ENCODE data around the gene OR4K14. TPM values are rescaled to one million over a fixed set of nuclear protein-coding genes. Genes with fewer than 3 reads are reported as not detected.
"Not testable (repeated sequence)": the region's sequence is repeated elsewhere in the genome, so short reads cannot be mapped to it uniquely, and the experiment has no call there.

OR4K14 gene
- total and polyA plus RNA-seq, 2 experiments from 2014 or later, result not detected

DNA sequence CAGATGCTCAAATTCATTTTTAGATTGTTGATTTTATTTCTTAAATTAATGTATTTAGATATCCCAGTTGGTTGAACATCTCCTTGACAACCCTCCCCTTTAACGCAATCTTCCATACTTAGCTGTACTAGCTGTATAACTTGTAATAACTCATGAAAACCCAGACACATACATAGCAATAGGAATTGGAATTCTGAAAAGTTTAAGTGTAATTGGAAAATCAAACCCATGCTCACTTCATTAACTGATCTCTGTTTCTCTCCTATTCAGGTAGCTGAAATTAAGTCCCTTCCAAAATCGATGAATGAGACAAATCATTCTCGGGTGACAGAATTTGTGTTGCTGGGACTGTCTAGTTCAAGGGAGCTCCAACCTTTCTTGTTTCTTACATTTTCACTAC lies 43.8 kb downstream of the OR4K14 start, which contains the start of gene OR4K15:
Gene OR4K15, plus strand, starts transcription at position 301 of the 400 bp plus-strand sequence. Its CDS starts 0 bp downstream, at position 301.
- Mint-ChIP-seq H3K4me3 (no peak within 1 kb of the TSS), H3K9me3 (peaks cover 74% of the 10 kb centered on the region), H3K36me3 (ENCODE audit: low read depth) (peaks cover 20% of the 10 kb centered on the region), H3K4me1 (no peaks in the 10 kb centered on the region), H3K27ac (no peak within 1 kb of the TSS), H3K27me3 (ENCODE audit: insufficient read depth, low read depth, poor library complexity) (peaks cover 4% of the 10 kb centered on the region)
- Histone ChIP-seq H3K27ac (ENCODE audit: low read depth) (no peak within 1 kb of the TSS), H3K4me2 (no peak within 1 kb of the TSS), H3K27me3 (ENCODE audit: insufficient read depth) (no peaks in the 10 kb centered on the region; the same call in 1 of the 2 replicates), H4K20me1 (replicated peaks; ENCODE audit: insufficient read depth) (no peaks in the 10 kb centered on the region), H3K4me1 (ENCODE audit: insufficient read depth) (no peaks in the 10 kb centered on the region), H3K9me2 (ENCODE audit: insufficient read depth) (no peaks in the 10 kb centered on the region), H3K36me3 (ENCODE audit: insufficient read depth) (no peaks in the 10 kb centered on the region), H3K4me3 (no peak within 1 kb of the TSS), H3K79me2 (replicated peaks; ENCODE audit: insufficient read depth) (no peaks in the 10 kb centered on the region), H2AFZ (no peak within 1 kb of the TSS), H3F3A (replicated peaks; ENCODE audit: low read depth) (no peaks in the 10 kb centered on the region)
- TF ChIP-seq POLR2AphosphoS5 (IDR thresholded peaks at IDR 0.05; ENCODE audit: low read depth) (no peak), ZNF331 (CRISPR knock-in tag; IDR thresholded peaks at IDR 0.05; ENCODE audit: low read depth) (no peak)
- TF ChIP-seq, protein P1, sequence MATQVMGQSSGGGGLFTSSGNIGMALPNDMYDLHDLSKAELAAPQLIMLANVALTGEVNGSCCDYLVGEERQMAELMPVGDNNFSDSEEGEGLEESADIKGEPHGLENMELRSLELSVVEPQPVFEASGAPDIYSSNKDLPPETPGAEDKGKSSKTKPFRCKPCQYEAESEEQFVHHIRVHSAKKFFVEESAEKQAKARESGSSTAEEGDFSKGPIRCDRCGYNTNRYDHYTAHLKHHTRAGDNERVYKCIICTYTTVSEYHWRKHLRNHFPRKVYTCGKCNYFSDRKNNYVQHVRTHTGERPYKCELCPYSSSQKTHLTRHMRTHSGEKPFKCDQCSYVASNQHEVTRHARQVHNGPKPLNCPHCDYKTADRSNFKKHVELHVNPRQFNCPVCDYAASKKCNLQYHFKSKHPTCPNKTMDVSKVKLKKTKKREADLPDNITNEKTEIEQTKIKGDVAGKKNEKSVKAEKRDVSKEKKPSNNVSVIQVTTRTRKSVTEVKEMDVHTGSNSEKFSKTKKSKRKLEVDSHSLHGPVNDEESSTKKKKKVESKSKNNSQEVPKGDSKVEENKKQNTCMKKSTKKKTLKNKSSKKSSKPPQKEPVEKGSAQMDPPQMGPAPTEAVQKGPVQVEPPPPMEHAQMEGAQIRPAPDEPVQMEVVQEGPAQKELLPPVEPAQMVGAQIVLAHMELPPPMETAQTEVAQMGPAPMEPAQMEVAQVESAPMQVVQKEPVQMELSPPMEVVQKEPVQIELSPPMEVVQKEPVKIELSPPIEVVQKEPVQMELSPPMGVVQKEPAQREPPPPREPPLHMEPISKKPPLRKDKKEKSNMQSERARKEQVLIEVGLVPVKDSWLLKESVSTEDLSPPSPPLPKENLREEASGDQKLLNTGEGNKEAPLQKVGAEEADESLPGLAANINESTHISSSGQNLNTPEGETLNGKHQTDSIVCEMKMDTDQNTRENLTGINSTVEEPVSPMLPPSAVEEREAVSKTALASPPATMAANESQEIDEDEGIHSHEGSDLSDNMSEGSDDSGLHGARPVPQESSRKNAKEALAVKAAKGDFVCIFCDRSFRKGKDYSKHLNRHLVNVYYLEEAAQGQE (IDR thresholded peaks at IDR 0.05; ENCODE audit: unreplicated experiment), result no peak
- ATAC-seq, result no peak
- no peak for DNase-seq (ENCODE audit: low spot score)

DNA sequence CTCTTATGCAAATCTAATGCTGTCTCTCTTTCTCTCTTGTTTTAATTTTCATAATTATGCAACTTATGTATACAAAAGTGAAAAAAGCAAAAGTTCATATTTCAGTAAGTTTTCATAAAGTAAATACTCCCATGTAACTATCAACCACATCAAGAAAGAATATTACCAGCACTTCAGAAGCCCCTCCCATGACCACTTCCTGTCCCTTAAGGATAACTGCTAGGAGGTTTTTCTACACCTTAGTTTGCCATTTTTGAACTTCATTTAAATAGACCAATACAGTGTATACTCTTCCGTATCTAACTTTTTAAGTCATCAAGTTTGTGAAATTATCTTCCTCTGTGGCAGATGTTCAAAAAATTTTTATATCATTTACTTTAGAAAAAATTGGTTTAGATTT lies 44.3 kb downstream of the OR4K14 start:
- H3K9me2 ChIP-seq (ENCODE audit: insufficient read depth), result no peaks in the 10 kb centered on the region
- H3K79me2 ChIP-seq (replicated peaks; ENCODE audit: insufficient read depth), result no peaks in the 10 kb centered on the region
- no peak for ATAC-seq
- Mint-ChIP-seq H3K4me1 (no peaks in the 10 kb centered on the region), H3K4me3 (no peak overlapping the region), H3K27me3 (ENCODE audit: insufficient read depth, low read depth, poor library complexity) (peaks cover 4% of the 10 kb centered on the region), H3K36me3 (ENCODE audit: low read depth) (peaks cover 20% of the 10 kb centered on the region), H3K27ac (no peak overlapping the region), H3K9me3 (peaks cover 72% of the 10 kb centered on the region)
- no peak for DNase-seq (ENCODE audit: low spot score)
- no peak overlapping the region for H3K4me3 ChIP-seq
- no peaks in the 10 kb centered on the region for H3F3A ChIP-seq (replicated peaks; ENCODE audit: low read depth)
- no peak for TF ChIP-seq ZNF114 (CRISPR knock-in tag; IDR thresholded peaks at IDR 0.05)
- TF ChIP-seq, protein P2, sequence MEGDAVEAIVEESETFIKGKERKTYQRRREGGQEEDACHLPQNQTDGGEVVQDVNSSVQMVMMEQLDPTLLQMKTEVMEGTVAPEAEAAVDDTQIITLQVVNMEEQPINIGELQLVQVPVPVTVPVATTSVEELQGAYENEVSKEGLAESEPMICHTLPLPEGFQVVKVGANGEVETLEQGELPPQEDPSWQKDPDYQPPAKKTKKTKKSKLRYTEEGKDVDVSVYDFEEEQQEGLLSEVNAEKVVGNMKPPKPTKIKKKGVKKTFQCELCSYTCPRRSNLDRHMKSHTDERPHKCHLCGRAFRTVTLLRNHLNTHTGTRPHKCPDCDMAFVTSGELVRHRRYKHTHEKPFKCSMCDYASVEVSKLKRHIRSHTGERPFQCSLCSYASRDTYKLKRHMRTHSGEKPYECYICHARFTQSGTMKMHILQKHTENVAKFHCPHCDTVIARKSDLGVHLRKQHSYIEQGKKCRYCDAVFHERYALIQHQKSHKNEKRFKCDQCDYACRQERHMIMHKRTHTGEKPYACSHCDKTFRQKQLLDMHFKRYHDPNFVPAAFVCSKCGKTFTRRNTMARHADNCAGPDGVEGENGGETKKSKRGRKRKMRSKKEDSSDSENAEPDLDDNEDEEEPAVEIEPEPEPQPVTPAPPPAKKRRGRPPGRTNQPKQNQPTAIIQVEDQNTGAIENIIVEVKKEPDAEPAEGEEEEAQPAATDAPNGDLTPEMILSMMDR (conservative IDR thresholded peaks at IDR 0.05; ENCODE audit: low read depth in 2 of 2), result no peak
- no peak for TF ChIP-seq NANOG (IDR thresholded peaks at IDR 0.05; ENCODE audit: borderline replicate concordance)
- TF ChIP-seq POLR2AphosphoS5 (IDR thresholded peaks at IDR 0.05; ENCODE audit: low read depth), result no peak
- no peak overlapping the region for H3K27ac ChIP-seq (ENCODE audit: low read depth)
- no peaks in the 10 kb centered on the region for H3K4me1 ChIP-seq (ENCODE audit: insufficient read depth)
- H3K4me2 ChIP-seq, result no peak overlapping the region
- H3K27me3 ChIP-seq (ENCODE audit: insufficient read depth), result no peaks in the 10 kb centered on the region; the same call in 1 of the 2 replicates
- H2AFZ ChIP-seq, result no peak overlapping the region
- H3K36me3 ChIP-seq (ENCODE audit: insufficient read depth), result no peaks in the 10 kb centered on the region
- no peaks in the 10 kb centered on the region for H4K20me1 ChIP-seq (replicated peaks; ENCODE audit: insufficient read depth)

DNA sequence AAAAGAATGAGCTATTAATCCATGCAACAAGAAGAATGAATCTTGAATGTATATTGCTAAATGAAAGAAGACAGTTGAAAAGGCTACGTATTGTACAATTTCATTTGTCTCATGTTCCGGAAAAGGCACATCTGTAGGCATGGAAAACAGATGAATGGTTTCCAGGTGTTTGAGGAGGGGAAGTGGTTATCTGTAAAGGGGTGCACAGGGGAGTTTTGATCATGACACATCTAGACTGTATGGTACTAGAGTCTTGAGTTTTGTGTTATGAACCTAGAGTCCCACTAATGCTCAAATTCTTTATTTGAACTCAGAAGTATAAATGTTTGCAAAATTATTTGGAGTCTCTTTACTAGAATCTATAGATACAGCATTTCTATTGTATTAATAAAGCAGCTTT lies 49.4 kb downstream of the OR4K14 start:
- not testable (repeated sequence) for H3F3A ChIP-seq (replicated peaks; ENCODE audit: low read depth); H4K20me1 ChIP-seq (replicated peaks; ENCODE audit: insufficient read depth); H3K27me3 ChIP-seq (ENCODE audit: insufficient read depth); H3K36me3 ChIP-seq (ENCODE audit: insufficient read depth); H3K4me3 Mint-ChIP-seq; H3K36me3 Mint-ChIP-seq (ENCODE audit: low read depth); H3K4me1 ChIP-seq (ENCODE audit: insufficient read depth); H3K27ac Mint-ChIP-seq; H3K9me2 ChIP-seq (ENCODE audit: insufficient read depth); H3K27ac ChIP-seq (ENCODE audit: low read depth); H3K27me3 Mint-ChIP-seq (ENCODE audit: insufficient read depth, low read depth, poor library complexity); H3K4me1 Mint-ChIP-seq; H3K4me2 ChIP-seq; H3K4me3 ChIP-seq; H3K79me2 ChIP-seq (replicated peaks; ENCODE audit: insufficient read depth); DNase-seq (ENCODE audit: low spot score); ATAC-seq; H2AFZ ChIP-seq
- peaks cover 69% of the 10 kb centered on the region for H3K9me3 Mint-ChIP-seq
